H1 (cell line): Measurements from ENCODE around the gene NUTM2A. TPM values are rescaled to one million over a fixed set of nuclear protein-coding genes. Genes with fewer than 3 reads are reported as not detected.
"Not testable (repeated sequence)": the region's sequence is repeated elsewhere in the genome, so short reads cannot be mapped to it uniquely, and the experiment has no call there.

Experiments used
- CTCF ChIA-PET: fragments of 300-600 bp; sonication (Branson Sonifier 250); formaldehyde crosslinking; loops from one replicate; lab custom pipeline; 2021; ENCODE audit not compliant: partially characterized antibody; lab: Charles Lee
- POLR2A ChIA-PET: fragments of 300-600 bp; sonication (Branson Sonifier 250); formaldehyde crosslinking; loops from one replicate; lab custom pipeline; 2021; ENCODE audit warnings: inconsistent platforms; ENCODE audit not compliant: partially characterized antibody; lab: Charles Lee
- DNase-seq, 2 experiments: peaks; one replicate each; pipeline versions ENCODE4 v3.0.0 to v3.0.0-alpha.2; 2010 to 2022; ENCODE audit warnings: low spot score in 2 of 2, low read depth in 1 of 2, mixed read lengths in 1 of 2
- FAIRE-seq: peaks from 2 replicates; lab custom pipeline; 2011; peaks lifted over from hg19 to GRCh38; lab: Jason Lieb, UNC
- H2AFZ ChIP-seq: 2 replicates; pipeline ENCODE4 v1.8.1; 2012; ENCODE audit warnings: low read length, inconsistent platforms
- H2AK5ac ChIP-seq: 2 replicates; pipeline ENCODE4 v1.6.1; 2013; ENCODE audit warnings: low read depth, low read length
- H2BK120ac ChIP-seq: replicated peaks from 2 replicates; pipeline ENCODE3; 2013; ENCODE audit warnings: low read depth, low read length, inconsistent platforms
- H2BK12ac ChIP-seq: 2 replicates; pipeline ENCODE4 v1.6.1; 2013; ENCODE audit warnings: low read depth, low read length
- H2BK15ac ChIP-seq: 2 replicates; pipeline ENCODE4 v1.6.1; 2013; ENCODE audit warnings: low read length
- H2BK20ac ChIP-seq: 2 replicates; pipeline ENCODE4 v1.6.1; 2013; ENCODE audit warnings: low read length
- H2BK5ac ChIP-seq: 2 replicates; pipeline ENCODE4 v1.6.1; 2013; ENCODE audit warnings: low read depth, low read length
- H3K14ac ChIP-seq: 2 replicates; pipeline ENCODE4 v1.6.1; 2013; ENCODE audit warnings: inconsistent platforms; ENCODE audit not compliant: insufficient read length
- H3K18ac ChIP-seq: 2 replicates; pipeline ENCODE4 v1.6.1; 2013; ENCODE audit warnings: low read length; ENCODE audit errors: extremely low read depth
- H3K23ac ChIP-seq: 2 replicates; pipeline ENCODE4 v1.6.1; 2013; ENCODE audit warnings: inconsistent platforms; ENCODE audit not compliant: insufficient read length
- H3K23me2 ChIP-seq: 2 replicates; pipeline ENCODE4 v1.6.1; 2013; ENCODE audit warnings: low read depth, low read length
- H3K27ac ChIP-seq: 2 replicates; pipeline ENCODE4 v1.6.1; 2011; ENCODE audit warnings: low read depth, low read length, inconsistent platforms
- H3K27me3 ChIP-seq, 4 experiments: replicated peaks in 1 of 4; 1 replicate in 1 of 4; 2 replicates in 3 of 4; pipeline versions ENCODE4 v1.6.1 to v1.8.1; 2011 to 2013; ENCODE audit warnings: low read length in 3 of 4, mild to moderate bottlenecking in 3 of 4, inconsistent platforms in 2 of 4, mixed read lengths in 2 of 4, moderate library complexity in 1 of 4; ENCODE audit not compliant: control insufficient read depth in 3 of 4, insufficient read depth in 3 of 4; ENCODE audit errors: extremely low read depth in 1 of 4
- H3K36me3 ChIP-seq, 4 experiments: 2 replicates each; pipeline versions ENCODE4 v1.6.1 to v1.8.1; 2011 to 2013; ENCODE audit warnings: mild to moderate bottlenecking in 4 of 4, low read length in 3 of 4, moderate library complexity in 2 of 4, control low read depth in 1 of 4, inconsistent platforms in 1 of 4; ENCODE audit not compliant: insufficient read depth in 4 of 4, control insufficient read depth in 2 of 4
- H3K4ac ChIP-seq: replicated peaks from 2 replicates; pipeline ENCODE3; 2013; ENCODE audit warnings: low read length, low read depth, mixed read lengths, inconsistent platforms; ENCODE audit not compliant: insufficient read length
- H3K4me1 ChIP-seq, 4 experiments: replicated peaks in 1 of 4; 1 replicate in 1 of 4; 2 replicates in 3 of 4; pipeline versions ENCODE4 v1.6.1 to v1.8.1; 2011 to 2013; ENCODE audit warnings: low read length in 3 of 4, inconsistent platforms in 2 of 4, mixed read lengths in 1 of 4; ENCODE audit not compliant: insufficient read depth in 4 of 4, control insufficient read depth in 3 of 4
- H3K4me2 ChIP-seq, 2 experiments: 2 replicates each; pipeline versions ENCODE4 v1.6.1 to v1.8.1; 2011 to 2013; ENCODE audit warnings: low read depth in 2 of 2, low read length in 2 of 2, control low read depth in 1 of 2, inconsistent platforms in 1 of 2, mild to moderate bottlenecking in 1 of 2; ENCODE audit not compliant: insufficient read depth in 1 of 2
- H3K4me3 ChIP-seq, 4 experiments: fragments of 200-600, 300-600 bp in 1 of 4; sonication (generic), shearing (Covaris generic), sonication (Bioruptor Twin) in 1 of 4; 2 replicates each; pipeline versions ENCODE4 v1.5.1 to v1.8.1; 2011 to 2016; ENCODE audit warnings: low read length in 4 of 4, low read depth in 3 of 4, control low read depth in 2 of 4, inconsistent platforms in 2 of 4, mild to moderate bottlenecking in 2 of 4, mixed read lengths in 1 of 4, moderate library complexity in 1 of 4; ENCODE audit not compliant: insufficient read depth in 2 of 4; ENCODE audit errors: extremely low read depth in 1 of 4
- H3K56ac ChIP-seq: replicated peaks from 2 replicates; pipeline ENCODE3; 2013; ENCODE audit warnings: low read depth, mild to moderate bottlenecking, mixed read lengths, low read length, inconsistent platforms; ENCODE audit not compliant: insufficient read length
- H3K79me1 ChIP-seq: 2 replicates; pipeline ENCODE4 v1.6.1; 2013; ENCODE audit warnings: low read depth, low read length, control low read depth
- H3K79me2 ChIP-seq, 2 experiments: 2 replicates each; pipeline versions ENCODE4 v1.6.1 to v1.8.1; 2012 to 2013; ENCODE audit warnings: low read length in 2 of 2, mild to moderate bottlenecking in 2 of 2, inconsistent platforms in 1 of 2; ENCODE audit not compliant: insufficient read depth in 2 of 2, control insufficient read depth in 1 of 2
- H3K9ac ChIP-seq, 4 experiments: replicated peaks in 1 of 4; 1 replicate in 1 of 4; 2 replicates in 3 of 4; pipeline versions ENCODE4 v1.6.1 to v1.8.1; 2011 to 2013; ENCODE audit warnings: low read depth in 3 of 4, low read length in 3 of 4, control low read depth in 2 of 4, mild to moderate bottlenecking in 2 of 4, moderate library complexity in 2 of 4, inconsistent platforms in 1 of 4; ENCODE audit errors: extremely low read depth in 1 of 4
- H3K9me3 ChIP-seq, 2 experiments: 2 replicates each; pipeline versions ENCODE4 v1.6.1 to v1.8.1; 2012 to 2013; ENCODE audit warnings: mild to moderate bottlenecking in 2 of 2, moderate library complexity in 2 of 2, control low read depth in 1 of 2, inconsistent platforms in 1 of 2, low read depth in 1 of 2, low read length in 1 of 2, mixed read lengths in 1 of 2; ENCODE audit not compliant: insufficient read depth in 2 of 2
- H4K20me1 ChIP-seq, 2 experiments: replicated peaks in 1 of 2; 2 replicates each; pipeline versions ENCODE3 to v1.8.1; 2011 to 2013; ENCODE audit warnings: inconsistent platforms in 2 of 2, low read length in 2 of 2, mild to moderate bottlenecking in 1 of 2; ENCODE audit not compliant: insufficient read depth in 2 of 2, control insufficient read depth in 1 of 2
- H4K5ac ChIP-seq: 2 replicates; pipeline ENCODE4 v1.6.1; 2013; ENCODE audit warnings: low read length, low read depth, mixed read lengths, inconsistent platforms; ENCODE audit not compliant: insufficient read length
- H4K8ac ChIP-seq: 2 replicates; pipeline ENCODE4 v1.8.0; 2013; ENCODE audit warnings: mild to moderate bottlenecking, moderate library complexity, low read length, inconsistent platforms; ENCODE audit not compliant: insufficient read depth; ENCODE audit errors: extremely low read depth
- H4K91ac ChIP-seq: replicated peaks from 2 replicates; pipeline ENCODE3; 2013; ENCODE audit warnings: low read length, mixed read lengths, inconsistent platforms; ENCODE audit not compliant: insufficient read length
- WGBS, 2 experiments: shearing (Covaris generic) in 1 of 2; methylation state at CpG; one replicate each; pipeline versions ENCODE4 v1.1.6 to v1.1.7; 2013 to 2015; ENCODE audit warnings: low lambda C conversion rate in 2 of 2, mixed read lengths in 2 of 2, inconsistent platforms in 1 of 2, low coverage in 1 of 2, missing lambda C conversion rate in 1 of 2; ENCODE audit not compliant: insufficient replicate concordance in 2 of 2, insufficient coverage in 1 of 2, insufficient read length in 1 of 2; ENCODE audit errors: extremely low coverage in 1 of 2, missing lambda C conversion rate in 1 of 2; 5-methylcytosine and 5-hydroxymethylcytosine counted together
- polyA plus RNA-seq, 7 experiments: library from polyadenylated mRNA; depleted of rRNA in 3 of 7; stranded (reverse) in 5 of 7; unstranded in 2 of 7; fragments of >200 nt in 5 of 7; fragments of 200-250 nt in 2 of 7; gene quantifications; 1 replicate in 5 of 7; 2 replicates in 1 of 7; 4 replicates in 1 of 7; pipeline versions ENCODE4 v1.2.1 to v1.2.3, GENCODE V29; 2011 to 2013; ENCODE audit warnings: missing spikeins in 2 of 7, mixed read lengths in 2 of 7
- total RNA-seq: library from RNA; stranded (reverse); fragmentation: NEBNext Ultra II Directional; extraction: Animal tissue kit (Norgen Biotek cat#: 25700); gene quantifications from 2 replicates; pipeline ENCODE4 v1.2.1, GENCODE V29; 2021

NUTM2A gene
- total and polyA plus RNA-seq, 2 of the 8 experiments (the other 6 are each of a cell fraction or from before 2014, with no cell fraction given): 0.41 to 0.51 TPM

DNA sequence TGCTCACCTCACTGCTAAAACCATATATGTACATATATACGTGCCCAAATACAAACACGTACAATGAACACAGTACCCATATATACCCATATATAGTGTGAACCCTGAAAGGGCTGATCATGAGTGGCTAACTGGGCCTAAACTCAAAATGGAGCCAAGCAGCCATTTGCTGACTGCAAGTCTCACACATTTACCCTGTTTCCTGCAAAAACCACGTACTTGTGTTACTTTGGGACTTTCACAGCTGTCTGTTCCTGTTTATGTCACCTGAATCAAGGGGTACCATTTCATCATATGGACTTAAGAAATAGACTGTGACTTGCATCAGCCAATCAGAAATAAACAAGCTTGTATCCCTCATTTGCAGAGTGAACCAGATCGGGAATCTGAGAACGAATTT is 5.9 kb upstream of the NUTM2A start:
- H2BK5ac ChIP-seq, H3K9me3 ChIP-seq, H3K9ac ChIP-seq, POLR2A ChIA-PET, H2BK20ac ChIP-seq, H3K36me3 ChIP-seq, H4K20me1 ChIP-seq, H3K4me2 ChIP-seq, H3K4me1 ChIP-seq, H3K23ac ChIP-seq, H3K79me2 ChIP-seq, H2BK120ac ChIP-seq, FAIRE-seq, H3K4me3 ChIP-seq, H4K8ac ChIP-seq, CTCF ChIA-PET, H2AFZ ChIP-seq, H3K27me3 ChIP-seq, H4K91ac ChIP-seq, H2BK15ac ChIP-seq, H2BK12ac ChIP-seq, H3K4ac ChIP-seq, H2AK5ac ChIP-seq, H3K18ac ChIP-seq, H3K56ac ChIP-seq, H4K5ac ChIP-seq, H3K79me1 ChIP-seq, H3K14ac ChIP-seq, DNase-seq, H3K23me2 ChIP-seq, H3K27ac ChIP-seq: not testable (repeated sequence)
- WGBS, 2 experiments: 83% methylated on average over 1 of the region's 5 CpGs; no CpG with 5 or more reads in 1 of the 2 experiments

DNA sequence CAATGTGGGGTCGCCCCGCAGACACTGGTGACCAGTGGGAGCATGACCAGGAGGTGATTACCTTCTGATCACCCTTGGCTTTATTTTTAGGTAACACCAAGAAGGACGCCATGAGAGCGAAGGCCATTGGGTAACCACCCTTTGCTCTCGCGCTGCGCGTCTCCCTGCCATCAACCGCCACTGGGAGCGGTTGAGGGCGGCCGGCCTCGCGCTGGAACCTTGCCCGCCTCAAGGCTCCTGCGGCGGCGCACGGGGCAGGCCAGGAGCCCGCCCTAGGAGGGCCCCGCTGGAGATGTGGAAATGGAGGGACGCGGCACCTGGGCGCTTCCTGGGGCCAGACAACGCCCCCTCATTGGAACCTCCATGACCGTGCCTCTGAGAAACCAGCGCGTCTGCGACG is 2.5 kb upstream of the NUTM2A start:
- H3K4me3 ChIP-seq, H4K5ac ChIP-seq, H3K4me2 ChIP-seq, H3K79me2 ChIP-seq, H2AK5ac ChIP-seq, H3K18ac ChIP-seq, H3K14ac ChIP-seq, H4K20me1 ChIP-seq, H2AFZ ChIP-seq, H3K9ac ChIP-seq, H3K36me3 ChIP-seq, H2BK12ac ChIP-seq, POLR2A ChIA-PET, H3K9me3 ChIP-seq, H2BK5ac ChIP-seq, H3K79me1 ChIP-seq, H3K23ac ChIP-seq, H3K23me2 ChIP-seq, H3K4me1 ChIP-seq, H2BK15ac ChIP-seq, CTCF ChIA-PET, H4K8ac ChIP-seq, H2BK120ac ChIP-seq, H3K4ac ChIP-seq, FAIRE-seq, H3K56ac ChIP-seq, H4K91ac ChIP-seq, DNase-seq, H3K27ac ChIP-seq, H3K27me3 ChIP-seq, H2BK20ac ChIP-seq: not testable (repeated sequence)
- WGBS, 2 experiments: 96% methylated on average over 28 of the region's 30 CpGs; no CpG with 5 or more reads in 1 of the 2 experiments
